ENCODE results near the gene HELZ. TPM values are rescaled to one million over a fixed set of nuclear protein-coding genes. Genes with fewer than 3 reads are reported as not detected.
"Not testable (repeated sequence)": the region's sequence is repeated elsewhere in the genome, so short reads cannot be mapped to it uniquely, and the experiment has no call there.

HELZ gene
- polyA plus RNA-seq, 4 donors, result 25.7 to 37.0 (median 30.7) TPM

GRCh38 chr17:67156269-67157199 lies 88.5 kb downstream of the HELZ start:
- no peak for DNase-seq (ENCODE audit: low read depth in 4 of 4, low spot score in 3 of 4)

- no peak for DNase-seq (ENCODE audit: low read depth in 4 of 4, low spot score in 3 of 4)
Observed at GRCh38 chr17:67152824-67153223, 92.2 kb downstream of the HELZ start.

GRCh38 chr17:67151717-67152116 lies 93.3 kb downstream of the HELZ start:
- DNase-seq (ENCODE audit: low read depth in 4 of 4, low spot score in 3 of 4), result no peak

GRCh38 chr17:67150826-67151225 lies 94.2 kb downstream of the HELZ start:
- no peak for DNase-seq (ENCODE audit: low read depth in 4 of 4, low spot score in 3 of 4)

- DNase-seq (ENCODE audit: low read depth in 4 of 4, low spot score in 3 of 4), result no peak
Observed at GRCh38 chr17:67148352-67148751, 96.6 kb downstream of the HELZ start.

- no peak for DNase-seq (ENCODE audit: low read depth in 4 of 4, low spot score in 3 of 4)
Observed at GRCh38 chr17:67145183-67145805, 99.7 kb downstream of the HELZ start.

GRCh38 chr17:67143318-67143717 lies 101.7 kb downstream of the HELZ start:
- DNase-seq (ENCODE audit: low read depth in 4 of 4, low spot score in 3 of 4), result no peak

- not testable (repeated sequence) for DNase-seq (ENCODE audit: low read depth in 4 of 4, low spot score in 3 of 4)
Observed at GRCh38 chr17:67142030-67142429, 103.0 kb downstream of the HELZ start.

- no peak for DNase-seq (ENCODE audit: low read depth in 4 of 4, low spot score in 3 of 4)
Observed at GRCh38 chr17:67139784-67140665, 105.0 kb downstream of the HELZ start.

GRCh38 chr17:67139289-67139688 lies 105.7 kb downstream of the HELZ start:
- DNase-seq (ENCODE audit: low read depth in 4 of 4, low spot score in 3 of 4), result no peak

- no peak for DNase-seq (ENCODE audit: low read depth in 4 of 4, low spot score in 3 of 4)
Observed at GRCh38 chr17:67138392-67138791, 106.6 kb downstream of the HELZ start.

GRCh38 chr17:67137860-67138259 lies 107.1 kb downstream of the HELZ start:
- no peak for DNase-seq (ENCODE audit: low read depth in 4 of 4, low spot score in 3 of 4)

- no peak for DNase-seq (ENCODE audit: low read depth in 4 of 4, low spot score in 3 of 4)
Observed at GRCh38 chr17:67137026-67137370, 108.0 kb downstream of the HELZ start.

GRCh38 chr17:67136191-67137025 lies 108.6 kb downstream of the HELZ start:
- no peak for DNase-seq (ENCODE audit: low read depth in 4 of 4, low spot score in 3 of 4)

GRCh38 chr17:67133161-67133560 lies 111.8 kb downstream of the HELZ start:
- no peak for DNase-seq (ENCODE audit: low read depth in 4 of 4, low spot score in 3 of 4)

GRCh38 chr17:67132366-67132765 lies 112.6 kb downstream of the HELZ start:
- DNase-seq (ENCODE audit: low read depth in 4 of 4, low spot score in 3 of 4), result no peak

- no peak for DNase-seq (ENCODE audit: low read depth in 4 of 4, low spot score in 3 of 4)
Observed at GRCh38 chr17:67130768-67131167, 114.2 kb downstream of the HELZ start.

GRCh38 chr17:67129283-67129682 lies 115.7 kb downstream of the HELZ start:
- DNase-seq (ENCODE audit: low read depth in 4 of 4, low spot score in 3 of 4), result no peak

- DNase-seq (ENCODE audit: low read depth in 4 of 4, low spot score in 3 of 4), result no peak
Observed at GRCh38 chr17:67128700-67129099, 116.3 kb downstream of the HELZ start.

- no peak for DNase-seq (ENCODE audit: low read depth in 4 of 4, low spot score in 3 of 4)
Observed at GRCh38 chr17:67127925-67128324, 117.1 kb downstream of the HELZ start.

Data from right renal pelvis (tissue), 4 donors.